Measurements from ENCODE around the gene TBC1D19.
"Not testable (repeated sequence)": the region's sequence is repeated elsewhere in the genome, so short reads cannot be mapped to it uniquely, and the experiment has no call there.

DNA sequence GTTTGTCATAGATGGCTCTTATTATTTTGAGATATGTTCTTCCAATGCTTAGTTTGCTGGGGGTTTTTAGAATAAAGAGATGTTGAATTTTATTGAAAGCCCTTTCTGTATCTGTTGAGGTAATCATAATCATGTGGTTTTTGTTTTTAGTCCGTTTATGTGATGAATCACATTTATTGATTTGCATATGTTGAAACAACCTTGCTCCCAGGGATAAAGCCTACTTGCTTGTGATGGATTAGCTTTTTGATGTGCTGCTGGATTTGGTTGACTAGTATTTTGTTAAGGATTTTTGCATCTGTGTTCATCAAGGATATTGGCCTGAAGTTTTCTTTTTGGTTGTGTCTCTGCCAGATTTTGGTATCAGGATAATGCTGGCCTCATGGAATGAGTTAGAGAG, 35.5 kb upstream of the TBC1D19 start:
- TF ChIP-seq, protein P1, sequence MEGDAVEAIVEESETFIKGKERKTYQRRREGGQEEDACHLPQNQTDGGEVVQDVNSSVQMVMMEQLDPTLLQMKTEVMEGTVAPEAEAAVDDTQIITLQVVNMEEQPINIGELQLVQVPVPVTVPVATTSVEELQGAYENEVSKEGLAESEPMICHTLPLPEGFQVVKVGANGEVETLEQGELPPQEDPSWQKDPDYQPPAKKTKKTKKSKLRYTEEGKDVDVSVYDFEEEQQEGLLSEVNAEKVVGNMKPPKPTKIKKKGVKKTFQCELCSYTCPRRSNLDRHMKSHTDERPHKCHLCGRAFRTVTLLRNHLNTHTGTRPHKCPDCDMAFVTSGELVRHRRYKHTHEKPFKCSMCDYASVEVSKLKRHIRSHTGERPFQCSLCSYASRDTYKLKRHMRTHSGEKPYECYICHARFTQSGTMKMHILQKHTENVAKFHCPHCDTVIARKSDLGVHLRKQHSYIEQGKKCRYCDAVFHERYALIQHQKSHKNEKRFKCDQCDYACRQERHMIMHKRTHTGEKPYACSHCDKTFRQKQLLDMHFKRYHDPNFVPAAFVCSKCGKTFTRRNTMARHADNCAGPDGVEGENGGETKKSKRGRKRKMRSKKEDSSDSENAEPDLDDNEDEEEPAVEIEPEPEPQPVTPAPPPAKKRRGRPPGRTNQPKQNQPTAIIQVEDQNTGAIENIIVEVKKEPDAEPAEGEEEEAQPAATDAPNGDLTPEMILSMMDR (IDR thresholded peaks at IDR 0.05; ENCODE audit: low read depth, low read length, poor library complexity, severe bottlenecking): not testable (repeated sequence)
- TF ChIP-seq EZH2phosphoT487 (IDR thresholded peaks at IDR 0.05; ENCODE audit: borderline replicate concordance, low read length): not testable (repeated sequence)

All from DOHH2 (cell line).